AG09309 (cell line): ENCODE measurements around the gene PDE5A.
"Not testable (repeated sequence)": the region's sequence is repeated elsewhere in the genome, so short reads cannot be mapped to it uniquely, and the experiment has no call there.

Experiments
- DNase-seq: peaks from one replicate; pipeline ENCODE4 v3.0.0-alpha.2; 2010; ENCODE audit warnings: low read depth
- H3K4me3 ChIP-seq: 2 replicates; pipeline ENCODE4 v1.5.1; 2011; ENCODE audit warnings: mild to moderate bottlenecking, low read depth, low read length, moderate library complexity; ENCODE audit not compliant: control insufficient read depth
- TF ChIP-seq, protein P1 (sequence below): IDR thresholded peaks from 2 replicates; pipeline ENCODE4 v1.5.1; 2011; ENCODE audit warnings: mild to moderate bottlenecking, low read depth, low read length, inconsistent platforms; ENCODE audit not compliant: insufficient read depth, control insufficient read depth; ENCODE audit errors: missing control alignments

PDE5A gene

GRCh38 chr4:119648398-119648797, 19.8 kb upstream of the PDE5A start:
- no peak overlapping the region for H3K4me3 ChIP-seq
- DNase-seq, result no peak
- TF ChIP-seq, protein P1, sequence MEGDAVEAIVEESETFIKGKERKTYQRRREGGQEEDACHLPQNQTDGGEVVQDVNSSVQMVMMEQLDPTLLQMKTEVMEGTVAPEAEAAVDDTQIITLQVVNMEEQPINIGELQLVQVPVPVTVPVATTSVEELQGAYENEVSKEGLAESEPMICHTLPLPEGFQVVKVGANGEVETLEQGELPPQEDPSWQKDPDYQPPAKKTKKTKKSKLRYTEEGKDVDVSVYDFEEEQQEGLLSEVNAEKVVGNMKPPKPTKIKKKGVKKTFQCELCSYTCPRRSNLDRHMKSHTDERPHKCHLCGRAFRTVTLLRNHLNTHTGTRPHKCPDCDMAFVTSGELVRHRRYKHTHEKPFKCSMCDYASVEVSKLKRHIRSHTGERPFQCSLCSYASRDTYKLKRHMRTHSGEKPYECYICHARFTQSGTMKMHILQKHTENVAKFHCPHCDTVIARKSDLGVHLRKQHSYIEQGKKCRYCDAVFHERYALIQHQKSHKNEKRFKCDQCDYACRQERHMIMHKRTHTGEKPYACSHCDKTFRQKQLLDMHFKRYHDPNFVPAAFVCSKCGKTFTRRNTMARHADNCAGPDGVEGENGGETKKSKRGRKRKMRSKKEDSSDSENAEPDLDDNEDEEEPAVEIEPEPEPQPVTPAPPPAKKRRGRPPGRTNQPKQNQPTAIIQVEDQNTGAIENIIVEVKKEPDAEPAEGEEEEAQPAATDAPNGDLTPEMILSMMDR, result no peak

- peak; percentile 51 for DNase-seq
- H3K4me3 ChIP-seq, result no peak overlapping the region
- TF ChIP-seq, protein P1, result no peak
These were observed 19.0 kb upstream of the PDE5A start for GRCh38 chr4:119647558-119647957.

GRCh38 chr4:119646347-119647071, 17.9 kb upstream of the PDE5A start:
- TF ChIP-seq, protein P1, result no peak
- DNase-seq, result no peak
- H3K4me3 ChIP-seq, result no peak overlapping the region

- no peak for DNase-seq
- TF ChIP-seq, protein P1, result no peak
- H3K4me3 ChIP-seq, result no peak overlapping the region
These were observed 14.9 kb upstream of the PDE5A start for GRCh38 chr4:119643306-119644042.

DNA sequence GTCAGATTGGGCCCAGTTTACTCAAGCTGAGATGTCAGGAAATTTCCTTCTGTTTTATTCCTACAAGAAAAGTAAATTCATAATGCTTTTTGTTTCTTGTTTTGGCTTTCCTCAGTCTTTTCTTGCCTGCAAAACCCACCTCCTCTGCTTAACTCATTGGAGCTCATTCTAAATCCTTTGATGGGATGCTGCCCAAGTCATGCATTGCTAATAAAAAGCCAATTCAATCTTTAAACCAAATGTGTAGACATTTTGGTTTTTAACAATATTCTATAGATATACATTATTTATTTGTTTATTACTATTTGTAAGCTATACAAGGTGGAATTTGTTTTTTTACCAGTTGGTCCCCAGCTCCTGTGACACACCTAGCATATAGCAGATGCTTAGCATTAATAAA, 13.2 kb upstream of the PDE5A start:
- no peak for DNase-seq
- no peak overlapping the region for H3K4me3 ChIP-seq
- TF ChIP-seq, protein P1, result no peak

DNA sequence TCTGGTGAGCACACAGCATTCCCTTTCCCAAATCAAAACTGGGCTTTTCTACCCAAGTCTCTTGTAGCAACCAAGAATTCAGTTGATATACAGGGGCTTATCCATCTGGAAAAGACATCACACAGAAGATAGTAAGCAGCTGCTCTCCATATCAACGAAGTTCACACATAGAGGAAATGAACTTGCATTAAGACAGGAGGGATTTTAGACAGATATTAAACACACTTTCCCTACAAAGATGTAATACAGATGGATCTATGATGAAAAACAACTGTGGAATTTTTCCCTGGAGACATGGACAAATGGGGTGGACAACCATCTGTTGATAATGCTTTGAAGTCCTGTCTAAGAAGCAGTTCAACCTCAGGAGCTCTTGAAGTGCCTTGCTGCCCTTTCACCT, 9.8 kb upstream of the PDE5A start:
- no peak for DNase-seq
- TF ChIP-seq, protein P1, result no peak

GRCh38 chr4:119636851-119637250, 8.2 kb upstream of the PDE5A start:
- not testable (repeated sequence) for H3K4me3 ChIP-seq

More for the DNA sequence above, 9.8 kb upstream of the PDE5A start:
- no peak overlapping the region for H3K4me3 ChIP-seq

More at GRCh38 chr4:119636851-119637250, 8.2 kb upstream of the PDE5A start:
- DNase-seq, result not testable (repeated sequence)
